WTC11 (cell line): Measurements from ENCODE around the gene OAF.

Experiments used
- CREB1 ChIP-seq: sonication (generic); formaldehyde crosslinking; IDR thresholded peaks from 2 replicates; pipeline ENCODE4 v1.8.0; 2023; ENCODE audit warnings: mild to moderate bottlenecking, missing genetic modification reagents
- NR3C1 ChIP-seq: sonication (generic); formaldehyde crosslinking; conservative IDR thresholded peaks from 2 replicates; pipeline ENCODE4 v1.8.1; 2023; ENCODE audit warnings: low read depth, mild to moderate bottlenecking, missing genetic modification reagents

DNA sequence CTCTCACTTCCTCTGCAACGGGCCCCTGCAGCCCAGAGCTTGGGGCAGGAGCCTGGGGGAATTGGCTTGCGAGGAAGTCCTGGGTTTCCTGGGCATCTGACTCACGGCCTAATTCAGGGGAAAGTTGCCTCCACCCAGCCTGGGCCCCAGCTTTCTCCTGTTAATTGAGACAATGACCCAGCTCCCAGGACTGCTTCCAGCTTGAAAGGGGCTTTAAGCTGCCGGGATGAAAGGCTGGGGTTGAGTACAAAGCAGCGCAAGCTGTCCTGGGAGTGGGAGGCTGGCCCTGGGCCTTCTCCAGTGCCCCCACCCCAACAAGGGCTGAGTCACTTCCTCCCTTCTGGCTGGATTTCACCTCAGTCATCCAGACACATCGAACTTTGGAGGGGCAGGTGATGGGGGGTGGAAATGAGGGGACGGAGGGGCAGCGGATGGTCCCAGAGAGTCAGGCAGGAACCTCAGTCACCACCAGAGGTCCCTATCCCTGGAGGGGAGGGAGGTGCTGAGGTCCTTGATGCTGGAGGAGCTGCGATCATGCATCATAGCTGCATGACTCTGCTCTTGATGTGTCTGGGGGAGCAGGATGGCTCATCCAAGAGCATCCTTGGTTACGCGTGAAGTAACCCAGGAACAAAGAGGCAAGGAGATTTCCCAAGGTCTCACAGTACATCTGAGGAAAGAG is 30.1 kb upstream of the OAF start:
- TF ChIP-seq CREB1 (CRISPR knock-in tag), result no peak
- no peak for TF ChIP-seq NR3C1 (CRISPR knock-in tag)
